Gastroesophageal sphincter (tissue), 3 donors: Measurements from ENCODE around the gene KLHL29.

ENCODE experiments used
- CTCF ChIP-seq, 4 experiments: fragments of 200-600 bp in 2 of 4; fragments of 450-650 bp in 2 of 4; sonication (generic) in 1 of 4; IDR thresholded peaks; one replicate each; pipeline ENCODE4 v1.5.1; 2017 to 2019; ENCODE audit warnings: antibody characterized with exemption in 4 of 4, mild to moderate bottlenecking in 2 of 4, moderate library complexity in 2 of 4
- EP300 ChIP-seq: sonication (generic); formaldehyde crosslinking; IDR thresholded peaks from one replicate; pipeline ENCODE4 v1.6.1; 2017; ENCODE audit warnings: antibody characterized with exemption, mild to moderate bottlenecking
- POLR2A ChIP-seq, 2 donors: fragments of 450-650 bp; IDR thresholded peaks; one replicate each; pipeline ENCODE4 v1.6.1; 2017; ENCODE audit warnings: antibody characterized with exemption in 2 of 2, mild to moderate bottlenecking in 2 of 2, moderate library complexity in 1 of 2
- POLR2AphosphoS5 ChIP-seq: sonication (generic); formaldehyde crosslinking; IDR thresholded peaks from one replicate; pipeline ENCODE4 v1.6.1; 2017; ENCODE audit warnings: antibody characterized with exemption

- TF ChIP-seq CTCF (IDR thresholded peaks at IDR 0.05) (no peak), POLR2AphosphoS5 (peak; percentile 17), POLR2A (IDR thresholded peaks at IDR 0.05) (no peak), EP300 (no peak)
Measured at GRCh38 chr2:23454501-23455120, 69.6 kb downstream of the KLHL29 start.
